ENCODE results near the gene FAHD2A. TPM values are rescaled to one million over a fixed set of nuclear protein-coding genes. Genes with fewer than 3 reads are reported as not detected.

Gene FAHD2A
- total RNA-seq, 1 donor from 2014 or later: 40.4 TPM

- Mint-ChIP-seq H3K4me1 (ENCODE audit: unreplicated experiment) (peaks cover 4% of the 10 kb centered on the region), H3K36me3 (ENCODE audit: unreplicated experiment) (no peaks in the 10 kb centered on the region), H3K27me3 (ENCODE audit: unreplicated experiment) (peaks cover 21% of the 10 kb centered on the region), H3K4me3 (ENCODE audit: unreplicated experiment) (no peak overlapping the region), H3K9me3 (ENCODE audit: unreplicated experiment) (peaks cover 5% of the 10 kb centered on the region), H3K27ac (ENCODE audit: unreplicated experiment) (no peak overlapping the region)
- TF ChIP-seq CTCF (IDR thresholded peaks at IDR 0.05): no peak
- DNase-seq (ENCODE audit: extremely low spot score, unreplicated experiment): peak; percentile 76
Observed at GRCh38 chr2:95359501-95359930, 43.0 kb upstream of the FAHD2A start.

GRCh38 chr2:95361216-95361980, 41.1 kb upstream of the FAHD2A start:
- H3K27ac Mint-ChIP-seq (ENCODE audit: unreplicated experiment): no peak overlapping the region
- H3K36me3 Mint-ChIP-seq (ENCODE audit: unreplicated experiment): no peaks in the 10 kb centered on the region
- no peak for TF ChIP-seq CTCF (IDR thresholded peaks at IDR 0.05)
- H3K4me3 Mint-ChIP-seq (ENCODE audit: unreplicated experiment): no peak overlapping the region
- peaks cover 4% of the 10 kb centered on the region for H3K4me1 Mint-ChIP-seq (ENCODE audit: unreplicated experiment)
- no peak for DNase-seq (ENCODE audit: extremely low spot score, unreplicated experiment)
- no peaks in the 10 kb centered on the region for H3K9me3 Mint-ChIP-seq (ENCODE audit: unreplicated experiment)
- peaks cover 22% of the 10 kb centered on the region for H3K27me3 Mint-ChIP-seq (ENCODE audit: unreplicated experiment)

- DNase-seq (ENCODE audit: extremely low spot score, unreplicated experiment): no peak
- H3K27me3 Mint-ChIP-seq (ENCODE audit: unreplicated experiment): peaks cover 29% of the 10 kb centered on the region
- no peaks in the 10 kb centered on the region for H3K9me3 Mint-ChIP-seq (ENCODE audit: unreplicated experiment)
- H3K4me1 Mint-ChIP-seq (ENCODE audit: unreplicated experiment): peaks cover 4% of the 10 kb centered on the region
- H3K27ac Mint-ChIP-seq (ENCODE audit: unreplicated experiment): no peak overlapping the region
- TF ChIP-seq CTCF (IDR thresholded peaks at IDR 0.05): no peak
- no peaks in the 10 kb centered on the region for H3K36me3 Mint-ChIP-seq (ENCODE audit: unreplicated experiment)
- no peak overlapping the region for H3K4me3 Mint-ChIP-seq (ENCODE audit: unreplicated experiment)
Observed at GRCh38 chr2:95362486-95362885, 40.0 kb upstream of the FAHD2A start.

GRCh38 chr2:95366514-95366913, 36.0 kb upstream of the FAHD2A start:
- no peaks in the 10 kb centered on the region for H3K4me1 Mint-ChIP-seq (ENCODE audit: unreplicated experiment)
- no peaks in the 10 kb centered on the region for H3K36me3 Mint-ChIP-seq (ENCODE audit: unreplicated experiment)
- no peak for TF ChIP-seq CTCF (IDR thresholded peaks at IDR 0.05)
- H3K27me3 Mint-ChIP-seq (ENCODE audit: unreplicated experiment): peaks cover 40% of the 10 kb centered on the region
- no peak for DNase-seq (ENCODE audit: extremely low spot score, unreplicated experiment)
- H3K27ac Mint-ChIP-seq (ENCODE audit: unreplicated experiment): no peak overlapping the region
- no peak overlapping the region for H3K4me3 Mint-ChIP-seq (ENCODE audit: unreplicated experiment)
- peaks cover 6% of the 10 kb centered on the region for H3K9me3 Mint-ChIP-seq (ENCODE audit: unreplicated experiment)

- DNase-seq (ENCODE audit: extremely low spot score, unreplicated experiment): no peak
- Mint-ChIP-seq H3K27ac (ENCODE audit: unreplicated experiment) (no peak overlapping the region), H3K4me1 (ENCODE audit: unreplicated experiment) (no peaks in the 10 kb centered on the region), H3K27me3 (ENCODE audit: unreplicated experiment) (peaks cover 24% of the 10 kb centered on the region), H3K9me3 (ENCODE audit: unreplicated experiment) (peaks cover 6% of the 10 kb centered on the region), H3K36me3 (ENCODE audit: unreplicated experiment) (no peaks in the 10 kb centered on the region), H3K4me3 (ENCODE audit: unreplicated experiment) (no peak overlapping the region)
- no peak for TF ChIP-seq CTCF (IDR thresholded peaks at IDR 0.05)
Observed at GRCh38 chr2:95372216-95372829, 30.2 kb upstream of the FAHD2A start.

All from osteocyte (in vitro differentiated cells).